Measurements from ENCODE around the gene CDADC1.

DNA sequence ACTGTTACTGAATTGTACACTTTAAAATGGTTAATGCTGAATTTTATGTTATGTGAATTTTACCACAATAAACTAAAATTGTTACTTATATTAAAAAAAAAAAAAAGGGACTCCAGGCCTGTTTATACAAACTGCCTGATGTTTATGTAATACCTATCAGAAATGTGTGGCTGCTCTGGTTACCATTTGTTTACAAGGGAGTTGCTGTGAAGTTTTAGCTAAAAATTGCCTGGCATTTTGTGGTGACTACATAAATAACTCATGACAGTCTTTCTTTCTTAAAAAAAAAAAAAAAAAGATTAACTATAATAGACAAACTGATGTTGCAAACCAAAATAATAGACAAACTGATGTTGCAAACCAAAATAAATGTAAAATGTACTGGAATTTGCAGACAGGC, 71.8 kb downstream of the CDADC1 start:
- TF ChIP-seq EZH2 (IDR thresholded peaks at IDR 0.05; ENCODE audit: insufficient read depth, poor library complexity, severe bottlenecking) (no peak), EZH2phosphoT487 (IDR thresholded peaks at IDR 0.05; ENCODE audit: insufficient read depth, low read depth) (no peak)

All from GM23248 (cell line).